IMR-90 (cell line): ENCODE results near the gene ABCC9. TPM values are rescaled to one million over a fixed set of nuclear protein-coding genes. Genes with fewer than 3 reads are reported as not detected.

Experiments
- ATAC-seq: fragments of 200-7000 bp; cut with Tn5 transposase; 2 replicates; pipeline ENCODE4 v1.9.1; 2020; ENCODE audit warnings: low read depth, mild to moderate bottlenecking, moderate library complexity
- BruUV-seq: library from RNA; stranded (reverse); fragments of 400-500 nt; replicated peaks from 2 replicates; lab custom pipeline; 2021; lab: Mats Ljungman, UMichigan
- CTCF ChIA-PET: fragments of 300-600 bp; formaldehyde crosslinking; extraction: SDS; loops from one replicate; lab custom pipeline; 2021; ENCODE audit warnings: antibody characterized with exemption; lab: Yijun Ruan, JAX
- POLR2A ChIA-PET: fragments of 300-600 bp; sonication (Branson Sonifier 250); formaldehyde crosslinking; loops from one replicate; lab custom pipeline; 2022; ENCODE audit warnings: antibody characterized with exemption; ENCODE audit not compliant: unreplicated experiment; lab: Charles Lee
- DNase-seq: peaks from one replicate; pipeline ENCODE4 v3.0.0; 2013
- H2AFZ ChIP-seq: replicated peaks from 2 replicates; pipeline ENCODE3; 2013; ENCODE audit warnings: low read length, mild to moderate bottlenecking; ENCODE audit not compliant: poor library complexity
- H2AK5ac ChIP-seq: 2 replicates; pipeline ENCODE4 v1.6.1; 2013; ENCODE audit warnings: low read depth, low read length, inconsistent platforms
- H2AK9ac ChIP-seq: replicated peaks from 2 replicates; pipeline ENCODE3; 2013; ENCODE audit warnings: mild to moderate bottlenecking, low read depth, low read length, moderate library complexity; ENCODE audit not compliant: poor library complexity
- H2BK120ac ChIP-seq: 2 replicates; pipeline ENCODE4 v1.6.1; 2013; ENCODE audit warnings: low read depth, low read length, inconsistent platforms
- H2BK15ac ChIP-seq: 3 replicates; pipeline ENCODE4 v1.6.1; 2013; ENCODE audit warnings: low read depth, low read length, inconsistent platforms
- H2BK20ac ChIP-seq: 2 replicates; pipeline ENCODE4 v1.6.1; 2013; ENCODE audit warnings: low read depth, mild to moderate bottlenecking, inconsistent platforms, low read length, moderate library complexity
- H2BK5ac ChIP-seq: 2 replicates; pipeline ENCODE4 v1.6.1; 2013; ENCODE audit warnings: mild to moderate bottlenecking, low read depth, low read length, inconsistent platforms; ENCODE audit not compliant: poor library complexity, severe bottlenecking
- H3K14ac ChIP-seq: replicated peaks from 2 replicates; pipeline ENCODE4 v1.6.1; 2013; ENCODE audit warnings: low read depth, low read length, inconsistent platforms
- H3K18ac ChIP-seq: 2 replicates; pipeline ENCODE4 v1.6.1; 2013; ENCODE audit warnings: low read depth, low read length, control low read depth
- H3K23ac ChIP-seq: 2 replicates; pipeline ENCODE4 v1.6.1; 2013; ENCODE audit warnings: low read depth, low read length, inconsistent platforms
- H3K27ac ChIP-seq: 2 replicates; pipeline ENCODE4 v1.5.1; 2013; ENCODE audit warnings: mild to moderate bottlenecking, control low read depth, low read length; ENCODE audit not compliant: insufficient read depth
- H3K27me3 ChIP-seq: 2 replicates; pipeline ENCODE4 v1.6.1; 2013; ENCODE audit warnings: low read length; ENCODE audit not compliant: control insufficient read depth, insufficient read depth
- H3K36me3 ChIP-seq: 2 replicates; pipeline ENCODE4 v1.6.1; 2013; ENCODE audit warnings: low read length, mixed read lengths; ENCODE audit not compliant: control insufficient read depth, insufficient read depth
- H3K4ac ChIP-seq: 2 replicates; pipeline ENCODE4 v1.6.1; 2013; ENCODE audit warnings: low read depth, low read length, inconsistent platforms
- H3K4me1 ChIP-seq: 2 replicates; pipeline ENCODE4 v1.6.1; 2013; ENCODE audit warnings: low read length, mixed read lengths; ENCODE audit not compliant: control insufficient read depth, insufficient read depth
- H3K4me2 ChIP-seq: 2 replicates; pipeline ENCODE4 v1.6.1; 2013; ENCODE audit warnings: low read depth, mild to moderate bottlenecking, control low read depth, low read length, moderate library complexity
- H3K4me3 ChIP-seq: 2 replicates; pipeline ENCODE4 v1.5.1; 2013; ENCODE audit warnings: low read depth, mild to moderate bottlenecking, control low read depth, low read length, moderate library complexity; ENCODE audit not compliant: insufficient read depth
- H3K56ac ChIP-seq: 2 replicates; pipeline ENCODE4 v1.6.1; 2013; ENCODE audit warnings: low read length, inconsistent platforms; ENCODE audit not compliant: insufficient read depth; ENCODE audit errors: extremely low read depth
- H3K79me1 ChIP-seq, 2 experiments: 2 replicates each; pipeline ENCODE4 v1.6.1; 2013; ENCODE audit warnings: low read length in 2 of 2, inconsistent platforms in 1 of 2, low read depth in 1 of 2
- H3K9ac ChIP-seq: 2 replicates; pipeline ENCODE4 v1.6.1; 2013; ENCODE audit warnings: low read depth, low read length, control low read depth
- H3K9me1 ChIP-seq: 2 replicates; pipeline ENCODE4 v1.6.1; 2013; ENCODE audit warnings: low read length, inconsistent platforms; ENCODE audit not compliant: insufficient read depth
- H3K9me3 ChIP-seq: 2 replicates; pipeline ENCODE4 v1.6.1; 2013; ENCODE audit warnings: low read length; ENCODE audit not compliant: control insufficient read depth, insufficient read depth
- H4K20me1 ChIP-seq: 2 replicates; pipeline ENCODE4 v1.6.1; 2013; ENCODE audit warnings: low read length, inconsistent platforms; ENCODE audit not compliant: insufficient read depth
- H4K5ac ChIP-seq: 2 replicates; pipeline ENCODE4 v1.6.1; 2013; ENCODE audit warnings: mild to moderate bottlenecking, low read depth, low read length, control low read depth
- H4K8ac ChIP-seq, 2 experiments: 2 replicates each; pipeline ENCODE4 v1.6.1; 2013; ENCODE audit warnings: low read depth in 2 of 2, low read length in 2 of 2, control low read depth in 1 of 2, inconsistent platforms in 1 of 2
- H4K91ac ChIP-seq: 2 replicates; pipeline ENCODE4 v1.6.1; 2013; ENCODE audit warnings: low read depth, low read length, inconsistent platforms; ENCODE audit not compliant: insufficient read depth
- BHLHE40 ChIP-seq: fragments of 150-350 bp; IDR thresholded peaks from 2 replicates; pipeline ENCODE4 v1.6.1; 2016; ENCODE audit warnings: mild to moderate bottlenecking, low read depth, low read length
- CTCF ChIP-seq: conservative IDR thresholded peaks from 2 replicates; pipeline ENCODE4 v1.5.1; 2012; ENCODE audit warnings: mild to moderate bottlenecking, low read depth, low read length, improper control_type of control experiment
- MAFK ChIP-seq: IDR thresholded peaks from 2 replicates; pipeline ENCODE4 v1.6.1; 2012; ENCODE audit warnings: low read depth, low read length, improper control_type of control experiment
- SMC3 ChIP-seq: fragments of 150-350 bp; IDR thresholded peaks from 2 replicates; pipeline ENCODE4 v1.6.1; 2016; ENCODE audit warnings: low read depth, mild to moderate bottlenecking, antibody characterized with exemption, low read length, moderate library complexity
- WGBS, 2 experiments: methylation state at CpG; one replicate each; pipeline versions ENCODE4 v1.1.5 to v1.1.7; 2013; ENCODE audit warnings: missing lambda C conversion rate in 2 of 2; ENCODE audit not compliant: insufficient read length in 1 of 2; ENCODE audit errors: extremely low coverage in 2 of 2; 5-methylcytosine and 5-hydroxymethylcytosine counted together
- dilution Hi-C: fragments of 300-500 bp; cut with HindIII; formaldehyde crosslinking; loops from one replicate; pipeline ENCODE4 v1.14.3; 2018; ENCODE audit warnings: low sequenced_read_pairs; ENCODE audit not compliant: unreplicated experiment
- in situ Hi-C: fragments of 300-500 bp; cut with MboI; formaldehyde crosslinking; loops from 3 replicates; pipeline ENCODE4 v1.14.3; 2019; ENCODE audit warnings: low sequenced_read_pairs, inconsistent platforms, mixed read lengths
- intact Hi-C: fragments of 100-400 bp; cut with micrococcal nuclease; formaldehyde crosslinking; loops from 2 replicates; pipeline ENCODE4 v1.10.0; 2022
- polyA plus RNA-seq, 3 experiments: library from polyadenylated mRNA; depleted of rRNA; stranded (reverse); fragments of >200 nt; gene quantifications; 2 replicates each; pipeline ENCODE4 v1.2.3, GENCODE V29; 2012; ENCODE audit warnings: low replicate concordance in 1 of 3
- total RNA-seq: library from RNA; depleted of rRNA; stranded (reverse); fragments of >200 nt; gene quantifications from 2 replicates; pipeline ENCODE4 v1.2.3, GENCODE V29; 2012

The ABCC9 gene
- total and polyA plus RNA-seq, 2 of the 4 experiments (the other 2 are of a cell fraction): 1.2 to 6.6 TPM

- no peak overlapping the region for H2BK15ac ChIP-seq
- no peak overlapping the region for H3K18ac ChIP-seq
- no peaks in the 10 kb centered on the region for H3K79me1 ChIP-seq
- CTCF ChIA-PET: interaction anchor here (0.6 kb wide), 1 partner anchor 15 kb away, joined by 4 read pairs; no protein-coding TSS in a partner anchor
- dilution Hi-C loops (no loop called here), in situ Hi-C loops (no loop called here), intact Hi-C loops (no loop called here)
- H3K23ac ChIP-seq: no peak overlapping the region
- WGBS, 2 experiments: no CpG with 5 or more reads among the region's 7 CpGs
- no peak overlapping the region for H3K56ac ChIP-seq
- no peak overlapping the region for H3K4me3 ChIP-seq
- H2BK120ac ChIP-seq: no peak overlapping the region
- no peak for TF ChIP-seq CTCF
- no peak for TF ChIP-seq MAFK
- no peak for TF ChIP-seq SMC3
- TF ChIP-seq BHLHE40: no peak
- no peaks in the 10 kb centered on the region for H3K4me1 ChIP-seq
- no peak overlapping the region for H2BK5ac ChIP-seq
- DNase-seq: no peak
- H4K91ac ChIP-seq: no peak overlapping the region
- no TSS peak for BruUV-seq
- H4K8ac ChIP-seq: no peak overlapping the region
- H3K9ac ChIP-seq: no peak overlapping the region
- no peak overlapping the region for H3K14ac ChIP-seq
- no peaks in the 10 kb centered on the region for H3K36me3 ChIP-seq
- H3K27me3 ChIP-seq: no peaks in the 10 kb centered on the region
- POLR2A ChIA-PET: interaction anchor here (0.6 kb wide), 1 partner anchor 19 kb away, joined by 4 read pairs; no protein-coding TSS in a partner anchor
- H4K20me1 ChIP-seq: no peaks in the 10 kb centered on the region
- H3K4ac ChIP-seq: no peak overlapping the region
- no peak overlapping the region for H3K27ac ChIP-seq
- no peak for ATAC-seq
- no peak overlapping the region for H2AFZ ChIP-seq
- no peaks in the 10 kb centered on the region for H3K9me1 ChIP-seq
- no peak overlapping the region for H2BK20ac ChIP-seq
- no peak overlapping the region for H2AK9ac ChIP-seq
- no peaks in the 10 kb centered on the region for H3K9me3 ChIP-seq
- no peak overlapping the region for H2AK5ac ChIP-seq
- H3K4me2 ChIP-seq: no peak overlapping the region
- no peak overlapping the region for H4K5ac ChIP-seq
Measured at GRCh38 chr12:21788089-21788983, 152.9 kb downstream of the ABCC9 start.
